ENCODE measurements around the gene UFD1. TPM values are rescaled to one million over a fixed set of nuclear protein-coding genes. Genes with fewer than 3 reads are reported as not detected.
A peak's percentile ranks its signal among the peaks of the same experiment; 100 is the strongest.

The UFD1 gene
- total and polyA plus RNA-seq, 9 of the 15 experiments (the other 6 are each of a cell fraction or from before 2014, with no cell fraction given) = 238 to 645 (median 363) TPM

DNA sequence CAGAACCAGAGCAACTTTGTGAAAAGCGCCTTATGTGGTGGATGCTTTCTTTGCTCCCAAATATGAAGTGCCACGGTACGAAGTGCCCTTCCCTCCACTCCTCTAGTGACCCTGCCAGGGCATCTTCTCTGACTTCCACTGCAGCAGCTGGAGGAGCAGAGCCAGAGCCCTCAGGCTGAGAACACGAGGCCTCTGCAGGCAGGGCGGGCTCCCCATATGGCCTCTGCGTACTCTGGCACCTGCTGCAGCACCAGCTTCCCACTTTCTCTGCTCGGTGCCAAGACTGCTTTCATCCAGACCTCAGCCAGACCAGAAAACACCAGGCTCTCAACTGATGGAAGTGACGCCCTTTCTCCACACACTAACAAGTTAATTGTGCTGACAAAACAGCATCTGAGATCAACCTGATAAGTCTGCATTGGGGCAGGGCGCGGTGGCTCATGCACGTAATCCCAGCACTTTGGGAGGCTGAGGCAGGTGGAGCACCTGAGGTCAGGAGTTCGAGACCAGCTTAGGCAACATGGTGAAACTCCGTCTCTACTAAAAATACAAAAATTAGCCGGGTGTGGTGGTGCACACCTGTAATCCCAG is 12.8 kb downstream of the UFD1 start (continued):
- TF ChIP-seq, protein P1, sequence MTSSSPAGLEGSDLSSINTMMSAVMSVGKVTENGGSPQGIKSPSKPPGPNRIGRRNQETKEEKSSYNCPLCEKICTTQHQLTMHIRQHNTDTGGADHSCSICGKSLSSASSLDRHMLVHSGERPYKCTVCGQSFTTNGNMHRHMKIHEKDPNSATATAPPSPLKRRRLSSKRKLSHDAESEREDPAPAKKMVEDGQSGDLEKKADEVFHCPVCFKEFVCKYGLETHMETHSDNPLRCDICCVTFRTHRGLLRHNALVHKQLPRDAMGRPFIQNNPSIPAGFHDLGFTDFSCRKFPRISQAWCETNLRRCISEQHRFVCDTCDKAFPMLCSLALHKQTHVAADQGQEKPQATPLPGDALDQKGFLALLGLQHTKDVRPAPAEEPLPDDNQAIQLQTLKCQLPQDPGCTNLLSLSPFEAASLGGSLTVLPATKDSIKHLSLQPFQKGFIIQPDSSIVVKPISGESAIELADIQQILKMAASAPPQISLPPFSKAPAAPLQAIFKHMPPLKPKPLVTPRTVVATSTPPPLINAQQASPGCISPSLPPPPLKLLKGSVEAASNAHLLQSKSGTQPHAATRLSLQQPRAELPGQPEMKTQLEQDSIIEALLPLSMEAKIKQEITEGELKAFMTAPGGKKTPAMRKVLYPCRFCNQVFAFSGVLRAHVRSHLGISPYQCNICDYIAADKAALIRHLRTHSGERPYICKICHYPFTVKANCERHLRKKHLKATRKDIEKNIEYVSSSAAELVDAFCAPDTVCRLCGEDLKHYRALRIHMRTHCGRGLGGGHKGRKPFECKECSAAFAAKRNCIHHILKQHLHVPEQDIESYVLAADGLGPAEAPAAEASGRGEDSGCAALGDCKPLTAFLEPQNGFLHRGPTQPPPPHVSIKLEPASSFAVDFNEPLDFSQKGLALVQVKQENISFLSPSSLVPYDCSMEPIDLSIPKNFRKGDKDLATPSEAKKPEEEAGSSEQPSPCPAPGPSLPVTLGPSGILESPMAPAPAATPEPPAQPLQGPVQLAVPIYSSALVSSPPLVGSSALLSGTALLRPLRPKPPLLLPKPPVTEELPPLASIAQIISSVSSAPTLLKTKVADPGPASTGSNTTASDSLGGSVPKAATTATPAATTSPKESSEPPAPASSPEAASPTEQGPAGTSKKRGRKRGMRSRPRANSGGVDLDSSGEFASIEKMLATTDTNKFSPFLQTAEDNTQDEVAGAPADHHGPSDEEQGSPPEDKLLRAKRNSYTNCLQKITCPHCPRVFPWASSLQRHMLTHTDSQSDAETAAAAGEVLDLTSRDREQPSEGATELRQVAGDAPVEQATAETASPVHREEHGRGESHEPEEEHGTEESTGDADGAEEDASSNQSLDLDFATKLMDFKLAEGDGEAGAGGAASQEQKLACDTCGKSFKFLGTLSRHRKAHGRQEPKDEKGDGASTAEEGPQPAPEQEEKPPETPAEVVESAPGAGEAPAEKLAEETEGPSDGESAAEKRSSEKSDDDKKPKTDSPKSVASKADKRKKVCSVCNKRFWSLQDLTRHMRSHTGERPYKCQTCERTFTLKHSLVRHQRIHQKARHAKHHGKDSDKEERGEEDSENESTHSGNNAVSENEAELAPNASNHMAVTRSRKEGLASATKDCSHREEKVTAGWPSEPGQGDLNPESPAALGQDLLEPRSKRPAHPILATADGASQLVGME (CRISPR knock-in tag; IDR thresholded peaks at IDR 0.05) = no peak
- TF ChIP-seq KAT7 (CRISPR knock-in tag; IDR thresholded peaks at IDR 0.05; ENCODE audit: borderline replicate concordance) (no peak), KDM2B (CRISPR knock-in tag; IDR thresholded peaks at IDR 0.05) (no peak), FOXK2 (conservative IDR thresholded peaks at IDR 0.05 in 1 of 2, IDR thresholded peaks at IDR 0.05 in 1 of 2; ENCODE audit: low read depth in 2 of 2) (no peak), MTA2 (IDR thresholded peaks at IDR 0.05; ENCODE audit: low read depth) (no peak), ZC3H4 (CRISPR knock-in tag; IDR thresholded peaks at IDR 0.05; ENCODE audit: borderline replicate concordance) (peak; percentile 91), MAFF (IDR thresholded peaks at IDR 0.05; ENCODE audit: low read length) (no peak), RBFOX2 (IDR thresholded peaks at IDR 0.05; ENCODE audit: low read depth, low read length) (peak; percentile 30; the same call in 1 of the 2 replicates), DPF2 (IDR thresholded peaks at IDR 0.05) (no peak), POLR2B (IDR thresholded peaks at IDR 0.05; ENCODE audit: low read depth, partially characterized antibody) (peak; percentile 34), ZFP36 (IDR thresholded peaks at IDR 0.05; ENCODE audit: low read depth, low read length, partially characterized antibody) (no peak), SMARCA4 (IDR thresholded peaks at IDR 0.05) (no peak)
- TF ChIP-seq, protein P2, sequence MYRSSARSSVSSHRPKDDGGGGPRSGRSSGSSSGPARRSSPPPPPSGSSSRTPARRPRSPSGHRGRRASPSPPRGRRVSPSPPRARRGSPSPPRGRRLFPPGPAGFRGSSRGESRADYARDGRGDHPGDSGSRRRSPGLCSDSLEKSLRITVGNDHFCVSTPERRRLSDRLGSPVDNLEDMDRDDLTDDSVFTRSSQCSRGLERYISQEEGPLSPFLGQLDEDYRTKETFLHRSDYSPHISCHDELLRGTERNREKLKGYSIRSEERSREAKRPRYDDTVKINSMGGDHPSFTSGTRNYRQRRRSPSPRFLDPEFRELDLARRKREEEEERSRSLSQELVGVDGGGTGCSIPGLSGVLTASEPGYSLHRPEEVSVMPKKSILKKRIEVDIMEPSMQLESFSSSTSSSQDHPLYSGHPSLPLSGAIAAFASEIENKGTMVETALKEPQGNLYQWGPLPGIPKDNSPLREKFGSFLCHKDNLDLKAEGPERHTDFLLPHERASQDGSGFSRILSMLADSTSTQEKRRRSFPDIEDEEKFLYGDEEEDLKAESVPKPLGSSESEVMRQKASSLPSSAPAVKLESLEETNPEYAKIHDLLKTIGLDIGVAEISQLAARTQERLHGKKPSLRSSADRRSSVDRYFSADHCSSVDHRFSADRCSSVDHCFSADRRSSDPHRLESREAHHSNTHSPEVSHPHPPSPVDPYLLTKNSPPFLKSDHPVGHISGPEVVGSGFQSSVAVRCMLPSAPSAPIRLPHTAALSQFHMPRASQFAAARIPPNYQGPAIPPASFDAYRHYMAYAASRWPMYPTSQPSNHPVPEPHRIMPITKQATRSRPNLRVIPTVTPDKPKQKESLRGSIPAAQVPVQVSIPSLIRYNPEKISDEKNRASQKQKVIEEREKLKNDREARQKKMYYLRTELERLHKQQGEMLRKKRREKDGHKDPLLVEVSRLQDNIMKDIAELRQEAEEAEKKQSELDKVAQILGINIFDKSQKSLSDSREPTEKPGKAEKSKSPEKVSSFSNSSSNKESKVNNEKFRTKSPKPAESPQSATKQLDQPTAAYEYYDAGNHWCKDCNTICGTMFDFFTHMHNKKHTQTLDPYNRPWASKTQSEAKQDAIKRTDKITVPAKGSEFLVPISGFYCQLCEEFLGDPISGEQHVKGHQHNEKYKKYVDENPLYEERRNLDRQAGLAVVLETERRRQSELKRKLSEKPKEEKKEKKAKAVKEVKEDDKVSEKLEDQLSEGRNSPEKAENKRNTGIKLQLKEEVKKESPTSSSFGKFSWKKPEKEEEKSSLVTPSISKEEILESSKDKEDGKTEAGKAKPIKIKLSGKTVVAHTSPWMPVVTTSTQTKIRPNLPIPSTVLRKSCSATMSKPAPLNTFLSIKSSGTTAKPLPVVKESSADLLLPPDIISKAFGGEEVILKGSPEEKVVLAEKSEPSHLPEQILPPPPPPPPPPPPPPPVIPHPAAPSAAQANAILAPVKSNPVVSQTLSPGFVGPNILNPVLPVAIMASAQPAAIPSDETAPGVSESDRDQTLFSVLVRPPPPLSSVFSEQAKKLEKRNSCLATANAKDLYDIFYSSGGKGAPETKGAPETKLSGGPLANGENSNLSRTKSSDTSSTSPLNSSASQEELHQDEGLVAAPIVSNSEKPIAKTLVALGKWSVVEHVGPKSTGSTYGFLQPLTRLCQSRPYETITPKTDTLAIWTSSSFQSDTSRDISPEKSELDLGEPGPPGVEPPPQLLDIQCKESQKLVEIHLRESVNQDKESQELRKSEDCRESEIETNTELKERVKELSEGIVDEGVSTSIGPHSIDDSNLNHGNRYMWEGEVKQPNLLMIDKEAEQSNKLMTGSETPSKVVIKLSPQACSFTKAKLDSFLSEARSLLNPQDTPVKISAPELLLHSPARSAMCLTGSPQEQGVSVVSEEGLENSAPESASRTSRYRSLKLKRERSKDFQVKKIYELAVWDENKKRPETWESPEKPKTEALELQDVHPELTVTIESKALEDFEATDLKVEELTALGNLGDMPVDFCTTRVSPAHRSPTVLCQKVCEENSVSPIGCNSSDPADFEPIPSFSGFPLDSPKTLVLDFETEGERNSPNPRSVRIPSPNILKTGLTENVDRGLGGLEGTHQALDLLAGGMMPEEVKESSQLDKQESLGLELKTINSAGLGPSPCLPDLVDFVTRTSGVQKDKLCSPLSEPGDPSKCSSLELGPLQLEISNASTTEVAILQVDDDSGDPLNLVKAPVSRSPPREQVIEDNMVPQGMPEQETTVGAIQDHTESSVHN (IDR thresholded peaks at IDR 0.05; ENCODE audit: borderline replicate concordance in 1 of 2, low read depth in 1 of 2) = no peak
